ENCODE results near the gene ZFP91. TPM values are rescaled to one million over a fixed set of nuclear protein-coding genes. Genes with fewer than 3 reads are reported as not detected.

ZFP91 gene
- total and polyA plus RNA-seq, 9 of the 15 experiments (the other 6 are each of a cell fraction or from before 2014, with no cell fraction given): 17.6 to 58.3 (median 34.0) TPM

GRCh38 chr11:58654079-58654907, 75.4 kb downstream of the ZFP91 start (continued):
- TF ChIP-seq CXXC5 (CRISPR knock-in tag; IDR thresholded peaks at IDR 0.05) (peak; percentile 53; the same call in 1 of the 2 replicates), FOXK1 (CRISPR knock-in tag; IDR thresholded peaks at IDR 0.05; ENCODE audit: borderline replicate concordance) (no peak), MNT (conservative IDR thresholded peaks at IDR 0.05) (peak in 1 of 2 experiments; percentile 14; a peak in 1 of 4 replicates), ELK3 (CRISPR knock-in tag; IDR thresholded peaks at IDR 0.05) (no peak), SAFB2 (IDR thresholded peaks at IDR 0.05; ENCODE audit: borderline replicate concordance, low read depth, low read length, severe bottlenecking) (no peak), ZNF592 (IDR thresholded peaks at IDR 0.05) (peak; percentile 50; the same call in 1 of the 2 replicates), ZNF280B (CRISPR knock-in tag; IDR thresholded peaks at IDR 0.05) (no peak)

Measured in K562 (cell line).